GM19238 (cell line): ENCODE data around the gene TMEM269.
A peak's percentile ranks its signal among the peaks of the same experiment; 100 is the strongest.

Experiments used
- DNase-seq: peaks from one replicate; pipeline ENCODE4 v3.0.0; 2011; ENCODE audit warnings: low spot score; ENCODE audit not compliant: insufficient read length

Gene TMEM269

GRCh38 chr1:42821690-42822089 is 36.9 kb downstream of the TMEM269 start:
- no peak for DNase-seq

- DNase-seq = no peak
Observed at GRCh38 chr1:42822800-42823392, 38.1 kb downstream of the TMEM269 start.

- no peak for DNase-seq
Observed at GRCh38 chr1:42824481-42825035, 39.8 kb downstream of the TMEM269 start.

GRCh38 chr1:42825036-42825851 is 40.5 kb downstream of the TMEM269 start:
- no peak for DNase-seq

GRCh38 chr1:42830631-42831030 is 45.8 kb downstream of the TMEM269 start:
- DNase-seq = no peak

- no peak for DNase-seq
Observed at GRCh38 chr1:42831273-42831672, 46.5 kb downstream of the TMEM269 start.

GRCh38 chr1:42832641-42833240 is 48.0 kb downstream of the TMEM269 start:
- DNase-seq = no peak

GRCh38 chr1:42833981-42834380 is 49.2 kb downstream of the TMEM269 start:
- no peak for DNase-seq

GRCh38 chr1:42834803-42835202 is 50.0 kb downstream of the TMEM269 start:
- DNase-seq = no peak

GRCh38 chr1:42835422-42835821 is 50.6 kb downstream of the TMEM269 start:
- no peak for DNase-seq

GRCh38 chr1:42837709-42838108 is 52.9 kb downstream of the TMEM269 start:
- no peak for DNase-seq

GRCh38 chr1:42838482-42839190 is 53.8 kb downstream of the TMEM269 start:
- no peak for DNase-seq

- DNase-seq = no peak
Observed at GRCh38 chr1:42841010-42841409, 56.2 kb downstream of the TMEM269 start.

GRCh38 chr1:42841440-42842147 is 56.8 kb downstream of the TMEM269 start:
- no peak for DNase-seq

- no peak for DNase-seq
Observed at GRCh38 chr1:42844592-42845140, 59.9 kb downstream of the TMEM269 start.

GRCh38 chr1:42845193-42845592 is 60.4 kb downstream of the TMEM269 start:
- DNase-seq = no peak

- no peak for DNase-seq
Observed at GRCh38 chr1:42845866-42846256, 61.1 kb downstream of the TMEM269 start.

- DNase-seq = peak; percentile 92
Observed at GRCh38 chr1:42846257-42847110, 61.7 kb downstream of the TMEM269 start, which contains the start of gene ZNF691. TSS of gene ZNF691 (plus strand) at chr1:42846613. CDS start at chr1:42849659, 3,046 bp downstream.

- DNase-seq = no peak
Observed at GRCh38 chr1:42847111-42847595, 62.4 kb downstream of the TMEM269 start.
